ENCODE results near the gene SLC2A11.
"Not testable (repeated sequence)": the region's sequence is repeated elsewhere in the genome, so short reads cannot be mapped to it uniquely, and the experiment has no call there.

The SLC2A11 gene

GRCh38 chr22:23892130-23892529 is 34.5 kb downstream of the SLC2A11 start:
- DNase-seq: no peak

- no peak for DNase-seq
Measured at GRCh38 chr22:23892706-23893105, 35.0 kb downstream of the SLC2A11 start.

GRCh38 chr22:23893121-23893944 is 35.7 kb downstream of the SLC2A11 start:
- DNase-seq: no peak

- DNase-seq: peak; percentile 76
Measured at GRCh38 chr22:23893945-23894709, 36.5 kb downstream of the SLC2A11 start, which contains the start of gene MIF. Gene MIF, plus strand, starts transcription at chr22:23894383. Its CDS starts 92 bp downstream, at chr22:23894475.

- peak; percentile 31 for DNase-seq
Measured at GRCh38 chr22:23894710-23895598, 37.3 kb downstream of the SLC2A11 start.

GRCh38 chr22:23895599-23896144 is 38.0 kb downstream of the SLC2A11 start:
- no peak for DNase-seq

GRCh38 chr22:23896166-23896522 is 38.5 kb downstream of the SLC2A11 start:
- DNase-seq: no peak

GRCh38 chr22:23896523-23897186 is 39.0 kb downstream of the SLC2A11 start:
- DNase-seq: no peak

GRCh38 chr22:23897320-23897719 is 39.6 kb downstream of the SLC2A11 start:
- no peak for DNase-seq

GRCh38 chr22:23898006-23898974 is 40.6 kb downstream of the SLC2A11 start:
- no peak for DNase-seq

GRCh38 chr22:23899042-23899745 is 41.5 kb downstream of the SLC2A11 start:
- DNase-seq: no peak

GRCh38 chr22:23900227-23900626 is 42.6 kb downstream of the SLC2A11 start:
- not testable (repeated sequence) for DNase-seq

GRCh38 chr22:23901600-23901999 is 43.9 kb downstream of the SLC2A11 start:
- no peak for DNase-seq

- DNase-seq: no peak
Measured at GRCh38 chr22:23903328-23903971, 45.8 kb downstream of the SLC2A11 start.

- DNase-seq: no peak
Measured at GRCh38 chr22:23904573-23905254, 47.0 kb downstream of the SLC2A11 start.

- no peak for DNase-seq
Measured at GRCh38 chr22:23906641-23907040, 49.0 kb downstream of the SLC2A11 start.

- not testable (repeated sequence) for DNase-seq
Measured at GRCh38 chr22:23907423-23907822, 49.7 kb downstream of the SLC2A11 start.

GRCh38 chr22:23908587-23909205 is 51.0 kb downstream of the SLC2A11 start:
- DNase-seq: no peak

All from NCI-H1436 treated with DMSO at 0.1 percent for 48 hours (cell line).